ENCODE data around the gene MPZL2. TPM values are rescaled to one million over a fixed set of nuclear protein-coding genes. Genes with fewer than 3 reads are reported as not detected.

Gene MPZL2
- total RNA-seq, 1 donor from 2014 or later, result not detected

DNA sequence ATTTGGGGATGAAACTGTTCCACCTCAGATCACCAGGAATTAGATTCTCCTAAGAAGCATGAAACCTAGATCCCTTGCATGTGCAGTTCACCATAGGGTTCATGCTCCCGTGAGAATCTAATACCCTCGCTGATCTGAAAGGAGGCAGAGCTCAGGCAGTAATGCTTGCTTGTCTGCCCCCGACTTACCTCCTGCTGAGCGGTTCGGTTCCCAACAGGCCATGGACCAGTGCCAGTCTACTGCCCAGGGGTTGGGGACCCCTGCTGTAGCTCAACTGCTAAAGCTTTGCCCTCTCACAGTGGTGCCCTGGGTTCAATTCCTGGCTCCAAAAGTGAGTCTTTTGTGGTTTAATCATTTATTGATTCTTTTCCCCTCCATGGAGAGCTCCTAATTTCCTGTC is 42.7 kb downstream of the MPZL2 start:
- Mint-ChIP-seq H3K27me3 (ENCODE audit: low read depth) (peaks cover 80% of the 10 kb centered on the region), H3K36me3 (ENCODE audit: low read depth) (no peaks in the 10 kb centered on the region), H3K9me3 (no peaks in the 10 kb centered on the region), H3K4me3 (no peak overlapping the region), H3K4me1 (no peaks in the 10 kb centered on the region), H3K27ac (ENCODE audit: unreplicated experiment) (no peak overlapping the region)
- TF ChIP-seq, protein P1, sequence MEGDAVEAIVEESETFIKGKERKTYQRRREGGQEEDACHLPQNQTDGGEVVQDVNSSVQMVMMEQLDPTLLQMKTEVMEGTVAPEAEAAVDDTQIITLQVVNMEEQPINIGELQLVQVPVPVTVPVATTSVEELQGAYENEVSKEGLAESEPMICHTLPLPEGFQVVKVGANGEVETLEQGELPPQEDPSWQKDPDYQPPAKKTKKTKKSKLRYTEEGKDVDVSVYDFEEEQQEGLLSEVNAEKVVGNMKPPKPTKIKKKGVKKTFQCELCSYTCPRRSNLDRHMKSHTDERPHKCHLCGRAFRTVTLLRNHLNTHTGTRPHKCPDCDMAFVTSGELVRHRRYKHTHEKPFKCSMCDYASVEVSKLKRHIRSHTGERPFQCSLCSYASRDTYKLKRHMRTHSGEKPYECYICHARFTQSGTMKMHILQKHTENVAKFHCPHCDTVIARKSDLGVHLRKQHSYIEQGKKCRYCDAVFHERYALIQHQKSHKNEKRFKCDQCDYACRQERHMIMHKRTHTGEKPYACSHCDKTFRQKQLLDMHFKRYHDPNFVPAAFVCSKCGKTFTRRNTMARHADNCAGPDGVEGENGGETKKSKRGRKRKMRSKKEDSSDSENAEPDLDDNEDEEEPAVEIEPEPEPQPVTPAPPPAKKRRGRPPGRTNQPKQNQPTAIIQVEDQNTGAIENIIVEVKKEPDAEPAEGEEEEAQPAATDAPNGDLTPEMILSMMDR (conservative IDR thresholded peaks at IDR 0.05), result no peak
- no peak for DNase-seq (ENCODE audit: low read depth, low spot score)

DNA sequence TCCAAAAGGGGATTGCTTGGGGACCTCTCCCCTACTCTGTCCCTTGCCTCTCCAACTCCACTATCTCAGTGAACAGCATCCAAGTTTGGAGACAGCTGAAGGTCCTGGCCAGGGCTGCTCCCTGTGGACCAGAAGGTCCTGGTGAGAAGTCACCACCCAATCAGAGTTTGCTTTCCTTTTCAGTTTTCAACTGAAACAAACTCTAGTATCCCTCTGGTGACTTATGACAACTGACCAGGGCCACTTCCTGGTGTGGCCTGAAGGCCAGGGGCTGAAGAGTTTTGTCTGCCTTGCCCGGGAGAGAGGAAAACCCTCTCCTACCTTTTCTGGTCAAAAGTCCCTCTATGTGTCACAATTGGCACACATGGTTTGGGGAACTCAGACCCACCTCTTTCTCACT is 44.4 kb downstream of the MPZL2 start:
- DNase-seq (ENCODE audit: low read depth, low spot score), result no peak
- no peaks in the 10 kb centered on the region for H3K36me3 Mint-ChIP-seq (ENCODE audit: low read depth)
- TF ChIP-seq, protein P1 (conservative IDR thresholded peaks at IDR 0.05), result no peak
- no peak overlapping the region for H3K4me3 Mint-ChIP-seq
- H3K9me3 Mint-ChIP-seq, result peaks cover under 1% of the 10 kb centered on the region
- H3K27me3 Mint-ChIP-seq (ENCODE audit: low read depth), result peaks cover 72% of the 10 kb centered on the region
- no peak overlapping the region for H3K27ac Mint-ChIP-seq (ENCODE audit: unreplicated experiment)
- H3K4me1 Mint-ChIP-seq, result no peaks in the 10 kb centered on the region

DNA sequence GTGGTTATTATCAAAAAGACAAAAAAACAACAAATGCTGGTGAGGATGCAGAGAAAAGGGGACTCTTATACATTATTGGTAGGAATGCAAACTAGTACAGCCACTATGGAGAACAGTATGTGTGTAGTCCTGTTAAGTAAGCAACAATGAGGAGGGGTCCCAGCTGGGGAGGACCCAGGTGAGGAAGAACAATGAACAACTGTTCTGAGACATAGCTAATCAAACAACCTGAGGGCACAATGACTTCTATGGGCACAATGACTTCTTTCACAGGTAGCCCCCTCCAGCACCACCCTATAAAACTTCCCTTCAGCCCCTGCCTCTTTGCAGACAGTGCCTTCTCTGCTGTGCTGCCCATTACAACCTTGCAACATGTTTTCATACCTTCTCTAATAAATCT is 44.9 kb downstream of the MPZL2 start:
- no peaks in the 10 kb centered on the region for H3K36me3 Mint-ChIP-seq (ENCODE audit: low read depth)
- DNase-seq (ENCODE audit: low read depth, low spot score), result no peak
- no peak overlapping the region for H3K4me3 Mint-ChIP-seq
- TF ChIP-seq, protein P1 (conservative IDR thresholded peaks at IDR 0.05), result no peak
- H3K27me3 Mint-ChIP-seq (ENCODE audit: low read depth), result peaks cover 73% of the 10 kb centered on the region
- no peaks in the 10 kb centered on the region for H3K4me1 Mint-ChIP-seq
- H3K27ac Mint-ChIP-seq (ENCODE audit: unreplicated experiment), result no peak overlapping the region
- H3K9me3 Mint-ChIP-seq, result peaks cover 4% of the 10 kb centered on the region

DNA sequence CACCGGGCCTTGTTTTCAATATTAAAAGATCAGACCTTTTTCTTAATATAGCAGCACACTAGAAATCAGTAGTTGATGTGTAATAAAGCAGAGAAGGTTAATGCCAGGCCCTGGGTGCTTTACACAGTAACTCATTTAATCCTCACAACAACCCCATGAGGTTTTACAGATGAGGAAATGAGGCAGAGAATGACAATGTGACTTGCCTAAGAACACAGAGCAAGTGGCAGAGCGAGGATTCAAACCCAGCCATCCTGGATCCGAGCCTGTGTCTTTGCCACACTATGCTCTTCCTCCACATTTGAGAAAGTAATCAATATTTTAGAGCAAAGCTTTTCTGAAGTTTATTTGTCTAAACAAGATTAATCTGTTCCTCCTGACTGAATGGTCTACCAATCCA is 46.5 kb downstream of the MPZL2 start:
- Mint-ChIP-seq H3K4me1 (peaks cover 5% of the 10 kb centered on the region), H3K9me3 (peaks cover 4% of the 10 kb centered on the region), H3K27me3 (ENCODE audit: low read depth) (peaks cover 74% of the 10 kb centered on the region), H3K4me3 (no peak overlapping the region), H3K36me3 (ENCODE audit: low read depth) (no peaks in the 10 kb centered on the region), H3K27ac (ENCODE audit: unreplicated experiment) (no peak overlapping the region)
- DNase-seq (ENCODE audit: low read depth, low spot score), result no peak
- TF ChIP-seq, protein P1 (conservative IDR thresholded peaks at IDR 0.05), result no peak

DNA sequence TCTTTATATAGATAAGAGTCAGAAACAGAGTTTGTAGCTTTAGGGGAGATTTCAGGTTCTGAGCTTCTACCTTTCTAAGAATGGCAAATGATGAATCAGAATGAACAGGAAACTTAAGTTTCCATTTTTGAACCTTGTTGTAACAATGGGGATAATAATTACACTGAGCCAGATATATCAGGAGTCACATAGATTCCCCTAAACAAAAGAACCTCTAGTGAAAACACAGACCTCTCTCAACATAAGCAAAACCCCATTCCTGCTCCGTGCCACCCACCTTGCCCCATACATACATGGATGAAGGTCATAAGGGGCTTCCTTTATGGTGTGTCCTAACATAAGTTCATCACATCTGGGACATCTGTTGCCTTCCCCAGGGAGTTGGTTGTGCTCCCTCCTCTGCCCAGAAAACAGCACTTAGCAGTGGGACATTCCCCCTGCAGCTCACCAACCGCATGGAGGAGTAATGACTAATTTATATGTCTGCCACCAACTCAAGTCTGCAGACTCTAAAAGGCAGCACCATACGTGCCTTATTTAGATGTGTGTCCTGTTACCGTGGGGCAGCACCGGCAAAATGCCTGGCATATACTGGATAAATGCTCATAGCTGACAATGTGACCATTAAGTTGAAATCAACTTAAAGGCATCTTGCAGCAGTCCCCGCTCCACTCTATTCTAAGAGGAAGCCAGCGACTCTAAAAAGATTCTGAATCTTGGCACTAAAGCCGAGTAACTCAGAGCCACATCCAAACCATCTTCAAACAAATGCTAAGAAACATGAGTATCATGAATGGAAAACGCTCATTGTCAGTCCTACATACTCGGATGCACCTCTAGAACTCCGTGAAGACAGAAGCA is 47.2 kb downstream of the MPZL2 start:
- Mint-ChIP-seq H3K4me1 (peaks cover 5% of the 10 kb centered on the region), H3K4me3 (no peak overlapping the region), H3K9me3 (peaks cover 4% of the 10 kb centered on the region), H3K27me3 (ENCODE audit: low read depth) (peaks cover 74% of the 10 kb centered on the region), H3K27ac (ENCODE audit: unreplicated experiment) (no peak overlapping the region), H3K36me3 (ENCODE audit: low read depth) (no peaks in the 10 kb centered on the region)
- DNase-seq (ENCODE audit: low read depth, low spot score), result no peak
- TF ChIP-seq, protein P1 (conservative IDR thresholded peaks at IDR 0.05), result no peak

Data from neural crest cell (in vitro differentiated cells).